HG03457 (cell line): ENCODE measurements around the gene SHF.

Source experiments
- ATAC-seq: cut with Tn5 transposase; IDR thresholded peaks from one replicate; pipeline ENCODE4 v1.9.1; 2021; ENCODE audit warnings: moderate number of reproducible peaks; ENCODE audit not compliant: unreplicated experiment

Gene SHF

GRCh38 chr15:45200001-45200798, 12.4 kb upstream of the SHF start:
- ATAC-seq, result peak; percentile 39

GRCh38 chr15:45199136-45199810, 11.5 kb upstream of the SHF start:
- ATAC-seq, result peak; percentile 9

- ATAC-seq, result peak; percentile 53
Measured at GRCh38 chr15:45198337-45199135, 10.8 kb upstream of the SHF start.

- no peak for ATAC-seq
Measured at GRCh38 chr15:45197512-45197911, 9.7 kb upstream of the SHF start.

GRCh38 chr15:45187578-45187893, 230 bp downstream of the SHF start:
- no peak for ATAC-seq

GRCh38 chr15:45186771-45187577, 792 bp downstream of the SHF start:
- no peak for ATAC-seq

- no peak for ATAC-seq
Measured at GRCh38 chr15:45185903-45186770, 1.6 kb downstream of the SHF start.

- no peak for ATAC-seq
Measured at GRCh38 chr15:45185069-45185779, 2.5 kb downstream of the SHF start.

GRCh38 chr15:45184562-45185041, 3.2 kb downstream of the SHF start:
- no peak for ATAC-seq

GRCh38 chr15:45183511-45183910, 4.3 kb downstream of the SHF start:
- no peak for ATAC-seq

- ATAC-seq, result no peak
Measured at GRCh38 chr15:45182996-45183395, 4.8 kb downstream of the SHF start.

GRCh38 chr15:45181491-45182285, 6.1 kb downstream of the SHF start:
- ATAC-seq, result no peak

- no peak for ATAC-seq
Measured at GRCh38 chr15:45180648-45181436, 6.9 kb downstream of the SHF start.

GRCh38 chr15:45180201-45180600, 7.6 kb downstream of the SHF start:
- ATAC-seq, result no peak

- no peak for ATAC-seq
Measured at GRCh38 chr15:45179221-45179985, 8.4 kb downstream of the SHF start.

- ATAC-seq, result no peak
Measured at GRCh38 chr15:45177285-45177684, 10.5 kb downstream of the SHF start.

- ATAC-seq, result no peak
Measured at GRCh38 chr15:45174577-45174976, 13.2 kb downstream of the SHF start.
